Ovary (tissue), 9 donors: ENCODE data around the gene LRRC32. TPM values are rescaled to one million over a fixed set of nuclear protein-coding genes. Genes with fewer than 3 reads are reported as not detected.
A peak's percentile ranks its signal among the peaks of the same experiment; 100 is the strongest.

Experiments used
- DNase-seq, 5 donors: peaks; one replicate each; pipeline ENCODE4 v3.0.0-alpha.2; 2019 to 2020
- H3K27ac ChIP-seq, 2 donors: fragments of 200-600 bp; one replicate each; pipeline versions ENCODE4 v1.5.1 to v1.8.0; 2019 to 2022
- H3K27me3 ChIP-seq: fragments of 200-600 bp; one replicate; pipeline ENCODE4 v1.8.0; 2022
- H3K36me3 ChIP-seq: fragments of 200-600 bp; sonication (generic); one replicate; pipeline ENCODE4 v1.5.1; 2019
- H3K4me1 ChIP-seq: one replicate; pipeline ENCODE4 v1.8.1; 2013; ENCODE audit warnings: mild to moderate bottlenecking, moderate library complexity; ENCODE audit not compliant: insufficient read depth
- H3K4me3 ChIP-seq: fragments of 200-600 bp; sonication (generic); one replicate; pipeline ENCODE4 v1.5.1; 2017
- H3K9me3 ChIP-seq, 2 donors: fragments of 200-600 bp in 1 of 2; sonication (generic) in 1 of 2; one replicate each; pipeline versions ENCODE4 v1.5.1 to v1.8.1; 2013 to 2019; ENCODE audit warnings: mild to moderate bottlenecking in 1 of 2, moderate library complexity in 1 of 2
- EP300 ChIP-seq: sonication (generic); formaldehyde crosslinking; IDR thresholded peaks from one replicate; pipeline ENCODE4 v1.6.1; 2017; ENCODE audit warnings: antibody characterized with exemption
- POLR2A ChIP-seq: fragments of 450-650 bp; IDR thresholded peaks from one replicate; pipeline ENCODE4 v1.6.1; 2017; ENCODE audit warnings: antibody characterized with exemption, mild to moderate bottlenecking, moderate library complexity
- WGBS, 3 donors: extraction: QIAGEN DNeasy Blood & Tissue Kit in 1 of 3; methylation state at CpG; one replicate each; pipeline versions ENCODE4 v1.1.5 to v1.1.7; 2013 to 2017; 5-methylcytosine and 5-hydroxymethylcytosine counted together
- intact Hi-C, 4 donors: fragments of 100-400 bp; cut with DNase I; formaldehyde crosslinking; loops; one replicate each; pipeline versions ENCODE4 v1.11.0 to v1.15.1; 2022 to 2023
- polyA plus RNA-seq, 2 donors: library from polyadenylated mRNA; stranded (reverse); fragments of 200-250 nt in 1 of 2; fragments of 350-450 nt in 1 of 2; fragmentation: Illumina TruSeq in 1 of 2; extraction: RNeasy Lipid Tissue Mini Kit (QIAGEN cat#74804) in 1 of 2; gene quantifications; one replicate each; pipeline ENCODE4 v1.2.3, GENCODE V29; 2013 to 2014
- total RNA-seq, 7 donors: library from RNA; depleted of rRNA in 2 of 7; stranded (reverse); fragments of >200 nt in 2 of 7; fragmentation: NEBNext Ultra II Directional in 3 of 7; extraction: Animal tissue kit (Norgen Biotek cat#: 25700) in 3 of 7; gene quantifications; one replicate each; pipeline versions ENCODE4 v1.1.0 to v1.2.4, GENCODE V29; 2016 to 2023
- TF ChIP-seq, protein P1 (sequence below), 3 donors: fragments of 450-650 bp in 2 of 3; fragments of 200-600 bp in 1 of 3; IDR thresholded peaks; one replicate each; pipeline versions ENCODE4 v1.5.1 to v1.8.0; 2016 to 2022; ENCODE audit warnings: antibody characterized with exemption in 3 of 3, mild to moderate bottlenecking in 1 of 3
- donor health status: DM: no; HTN: no; CAD: no; lungs with moderate emphysema.
- donor health status: DM: no; HTN: no; CAD: no.
- donor health status: Bipolar disorder and iron deficiency.
- donor health status: DM: yes; HTN: yes; CAD: no.
- donor health status: DM: no; HTN: no; CAD: no.
- donor health status: DM: yes; HTN: yes; CAD: no.

The LRRC32 gene
- total and polyA plus RNA-seq, 9 donors, result 3.2 to 47.1 (median 29.5) TPM

DNA sequence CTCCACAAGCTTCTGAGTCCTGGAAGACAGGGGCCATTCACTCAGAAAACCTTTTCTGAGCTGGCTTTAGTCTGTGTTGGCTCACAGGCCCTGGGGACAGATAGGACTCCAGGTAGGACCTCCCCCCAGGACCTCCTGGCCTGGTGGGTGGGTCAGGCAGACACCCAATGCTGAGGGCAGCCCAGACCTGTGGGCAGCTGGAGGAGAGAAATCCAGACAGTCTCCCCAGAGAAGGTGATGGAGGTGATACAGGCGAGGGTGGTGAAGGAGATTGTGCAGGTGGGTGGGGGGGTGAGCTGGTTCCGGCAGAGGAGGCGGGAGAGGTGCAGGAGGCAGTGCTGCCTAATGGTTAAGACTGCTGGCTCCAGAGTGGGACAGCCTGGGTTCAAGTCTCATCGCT, 15.6 kb downstream of the LRRC32 start:
- WGBS, 3 donors, result 87 to 93% (median 93%) methylated on average over 4 of the region's 4 CpGs
- H3K27ac ChIP-seq, result peak overlapping the region; percentile 50 to 60
- no peaks in the 10 kb centered on the region for H3K27me3 ChIP-seq
- no peak overlapping the region for H3K4me3 ChIP-seq
- H3K9me3 ChIP-seq, result no peaks in the 10 kb centered on the region
- TF ChIP-seq EP300, result no peak
- no peak for TF ChIP-seq POLR2A
- TF ChIP-seq, protein P1, sequence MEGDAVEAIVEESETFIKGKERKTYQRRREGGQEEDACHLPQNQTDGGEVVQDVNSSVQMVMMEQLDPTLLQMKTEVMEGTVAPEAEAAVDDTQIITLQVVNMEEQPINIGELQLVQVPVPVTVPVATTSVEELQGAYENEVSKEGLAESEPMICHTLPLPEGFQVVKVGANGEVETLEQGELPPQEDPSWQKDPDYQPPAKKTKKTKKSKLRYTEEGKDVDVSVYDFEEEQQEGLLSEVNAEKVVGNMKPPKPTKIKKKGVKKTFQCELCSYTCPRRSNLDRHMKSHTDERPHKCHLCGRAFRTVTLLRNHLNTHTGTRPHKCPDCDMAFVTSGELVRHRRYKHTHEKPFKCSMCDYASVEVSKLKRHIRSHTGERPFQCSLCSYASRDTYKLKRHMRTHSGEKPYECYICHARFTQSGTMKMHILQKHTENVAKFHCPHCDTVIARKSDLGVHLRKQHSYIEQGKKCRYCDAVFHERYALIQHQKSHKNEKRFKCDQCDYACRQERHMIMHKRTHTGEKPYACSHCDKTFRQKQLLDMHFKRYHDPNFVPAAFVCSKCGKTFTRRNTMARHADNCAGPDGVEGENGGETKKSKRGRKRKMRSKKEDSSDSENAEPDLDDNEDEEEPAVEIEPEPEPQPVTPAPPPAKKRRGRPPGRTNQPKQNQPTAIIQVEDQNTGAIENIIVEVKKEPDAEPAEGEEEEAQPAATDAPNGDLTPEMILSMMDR (IDR thresholded peaks at IDR 0.05), result no peak
- H3K4me1 ChIP-seq, result peaks cover 23% of the 10 kb centered on the region
- no peaks in the 10 kb centered on the region for H3K36me3 ChIP-seq
- intact Hi-C loops, result no loop called here
- peak in 2 of 5 donors; percentile 38 to 40 for DNase-seq

DNA sequence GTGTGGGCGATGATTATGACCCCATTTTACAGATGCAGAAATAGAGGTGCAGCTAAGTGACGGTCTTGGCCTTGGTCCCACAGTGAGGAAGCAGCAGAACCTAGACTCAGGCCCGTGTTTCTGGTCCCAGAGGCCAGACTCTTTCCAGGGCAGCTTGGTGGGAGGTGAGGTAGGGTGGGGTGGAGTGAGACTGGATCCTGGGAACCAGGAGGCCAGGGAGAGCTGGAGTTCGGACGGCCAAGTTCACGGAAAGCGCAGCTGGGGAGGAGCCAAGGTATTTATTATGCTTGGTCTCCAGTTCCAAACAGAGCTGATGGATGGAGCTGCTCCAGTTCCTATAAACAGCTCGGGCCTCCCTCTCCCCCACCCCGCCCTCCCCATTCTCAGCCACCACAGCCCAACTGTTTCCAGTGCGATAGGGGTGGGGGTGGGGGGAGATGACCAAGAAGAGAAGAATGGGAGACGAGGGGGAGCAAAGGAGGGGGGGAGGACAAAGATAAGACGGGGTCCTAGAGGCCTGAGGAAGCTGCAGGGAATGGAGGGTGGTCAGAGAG, 16.2 kb downstream of the LRRC32 start:
- peak overlapping the region; percentile 50 to 60 for H3K27ac ChIP-seq
- H3K9me3 ChIP-seq, result no peaks in the 10 kb centered on the region
- WGBS, 3 donors, result 6 to 16% (median 12%) methylated on average over 11 to 12 of the region's 12 CpGs
- no peaks in the 10 kb centered on the region for H3K27me3 ChIP-seq
- peaks cover 26% of the 10 kb centered on the region for H3K4me1 ChIP-seq
- no peak overlapping the region for H3K4me3 ChIP-seq
- intact Hi-C loops, result no loop called here
- TF ChIP-seq POLR2A, result no peak
- TF ChIP-seq, protein P1 (IDR thresholded peaks at IDR 0.05), result no peak
- TF ChIP-seq EP300, result no peak
- no peaks in the 10 kb centered on the region for H3K36me3 ChIP-seq
- DNase-seq, result peak; percentile 72 to 83 (median 80)

DNA sequence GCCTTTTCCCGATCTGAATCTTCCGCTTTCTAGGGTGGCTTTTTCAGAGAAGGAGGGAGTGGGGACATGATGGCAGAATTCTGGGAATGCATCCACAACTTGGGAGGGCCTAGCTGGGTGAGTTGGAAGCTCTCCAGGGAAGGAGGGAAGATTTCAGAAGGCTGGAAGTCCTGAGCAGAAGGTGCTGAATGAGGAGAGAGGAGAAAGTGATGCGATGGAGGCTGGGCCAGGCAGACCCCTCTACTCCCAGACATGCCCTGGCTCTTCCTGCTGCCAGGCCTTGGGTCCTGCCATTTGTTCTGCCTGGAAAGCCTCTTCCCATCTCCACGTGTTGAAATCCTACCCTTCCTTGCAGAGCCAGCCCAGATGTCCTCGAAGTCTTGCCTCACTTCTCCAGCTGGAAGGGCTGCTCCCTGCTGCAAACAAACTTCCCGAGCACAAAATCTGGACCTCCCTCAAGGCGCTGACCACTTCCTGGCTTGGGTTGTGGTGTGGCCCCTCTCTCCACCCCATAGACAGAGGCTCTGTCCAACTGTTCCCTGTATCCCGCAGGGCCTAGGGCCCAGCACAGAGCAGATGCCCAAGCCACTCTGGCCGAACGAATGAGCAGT, 16.8 kb downstream of the LRRC32 start:
- H3K27me3 ChIP-seq, result no peaks in the 10 kb centered on the region
- intact Hi-C loops, result no loop called here
- peak in 4 of 5 donors; percentile 39 to 66 (median 51) for DNase-seq
- H3K9me3 ChIP-seq, result no peaks in the 10 kb centered on the region
- WGBS, 3 donors, result 19 to 34% (median 24%) methylated on average over 10 of the region's 10 CpGs
- H3K4me1 ChIP-seq, result peaks cover 26% of the 10 kb centered on the region
- peak overlapping the region in 1 of 2 donors; percentile 23 for H3K27ac ChIP-seq
- H3K36me3 ChIP-seq, result no peaks in the 10 kb centered on the region
- no peak overlapping the region for H3K4me3 ChIP-seq
- no peak for TF ChIP-seq POLR2A
- TF ChIP-seq, protein P1 (IDR thresholded peaks at IDR 0.05), result no peak
- no peak for TF ChIP-seq EP300

DNA sequence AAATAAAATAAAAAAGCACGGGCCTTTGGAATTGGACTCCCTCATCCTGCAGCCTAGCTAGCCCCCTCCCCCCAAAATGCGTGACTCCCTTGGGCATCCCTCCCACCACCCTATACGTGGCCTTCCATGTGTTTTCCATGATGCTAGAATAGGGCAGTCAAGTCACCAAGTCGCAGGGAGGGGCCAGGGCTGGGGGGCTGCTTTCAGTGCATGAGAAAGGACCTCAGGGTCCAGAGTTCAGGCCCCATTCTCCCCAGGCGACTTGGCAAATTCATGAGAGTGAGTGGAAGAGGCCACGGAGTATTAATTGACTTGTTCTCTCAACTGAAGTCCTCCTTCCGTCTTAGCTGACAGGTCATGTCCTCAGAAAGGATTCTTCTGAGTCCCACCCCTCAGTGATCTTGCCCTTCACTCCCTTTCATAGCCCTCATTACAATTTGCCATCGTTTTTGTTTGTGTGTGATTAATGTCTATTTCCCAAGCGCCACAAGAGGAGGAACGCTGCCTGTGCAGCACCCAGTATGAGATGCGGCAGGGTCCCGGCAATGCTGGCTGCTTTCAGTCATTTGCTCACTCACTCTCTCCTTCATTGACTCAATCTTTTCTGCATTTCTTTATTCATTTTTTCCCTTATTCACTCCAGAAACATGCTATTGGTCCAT, 17.4 kb downstream of the LRRC32 start:
- WGBS, 3 donors, result 40 to 58% (median 53%) methylated on average over 12 of the region's 12 CpGs
- no peaks in the 10 kb centered on the region for H3K27me3 ChIP-seq
- TF ChIP-seq, protein P1 (IDR thresholded peaks at IDR 0.05), result no peak
- peak overlapping the region in 1 of 2 donors; percentile 23 for H3K27ac ChIP-seq
- DNase-seq, result peak in 3 of 5 donors; percentile 9 to 40 (median 27)
- no peaks in the 10 kb centered on the region for H3K36me3 ChIP-seq
- H3K4me1 ChIP-seq, result peaks cover 26% of the 10 kb centered on the region
- intact Hi-C loops, result no loop called here
- no peaks in the 10 kb centered on the region for H3K9me3 ChIP-seq
- H3K4me3 ChIP-seq, result no peak overlapping the region
